HuH-7 (cell line): Measurements from ENCODE around the gene KIR2DL3.
"Not testable (repeated sequence)": the region's sequence is repeated elsewhere in the genome, so short reads cannot be mapped to it uniquely, and the experiment has no call there.

Experiments used
- DNase-seq: peaks from one replicate; pipeline ENCODE4 v3.0.0; 2011; ENCODE audit warnings: low spot score

KIR2DL3 gene

GRCh38 chr19:54738306-54738705 is at the start of gene KIR2DL3:
Gene KIR2DL3, plus strand, starts transcription at chr19:54738513. Its CDS starts 33 bp downstream, at chr19:54738546.
- DNase-seq = not testable (repeated sequence)

- no peak for DNase-seq
Measured at GRCh38 chr19:54691582-54692297, 46.6 kb upstream of the KIR2DL3 start.

- no peak for DNase-seq
Measured at GRCh38 chr19:54692298-54692615, 46.1 kb upstream of the KIR2DL3 start.

GRCh38 chr19:54694648-54695047 is 43.7 kb upstream of the KIR2DL3 start:
- no peak for DNase-seq

- no peak for DNase-seq
Measured at GRCh38 chr19:54696117-54696548, 42.2 kb upstream of the KIR2DL3 start.

- no peak for DNase-seq
Measured at GRCh38 chr19:54696766-54697165, 41.5 kb upstream of the KIR2DL3 start.

GRCh38 chr19:54697716-54698115 is 40.6 kb upstream of the KIR2DL3 start:
- DNase-seq = not testable (repeated sequence)

- no peak for DNase-seq
Measured at GRCh38 chr19:54704928-54705327, 33.4 kb upstream of the KIR2DL3 start.

GRCh38 chr19:54707962-54708361 is 30.4 kb upstream of the KIR2DL3 start:
- no peak for DNase-seq

GRCh38 chr19:54708781-54709180 is 29.5 kb upstream of the KIR2DL3 start:
- no peak for DNase-seq

- DNase-seq = no peak
Measured at GRCh38 chr19:54709212-54709948, 28.9 kb upstream of the KIR2DL3 start.

- DNase-seq = not testable (repeated sequence)
Measured at GRCh38 chr19:54709956-54710355, 28.4 kb upstream of the KIR2DL3 start.

- no peak for DNase-seq
Measured at GRCh38 chr19:54724142-54724541, 14.2 kb upstream of the KIR2DL3 start, which contains the start of gene KIR3DL3. Gene KIR3DL3, plus strand, starts transcription at chr19:54724442. Its CDS starts 55 bp downstream, at chr19:54724497.

GRCh38 chr19:54724644-54725043 is 13.7 kb upstream of the KIR2DL3 start:
- DNase-seq = no peak

- DNase-seq = no peak
Measured at GRCh38 chr19:54725321-54725720, 13.0 kb upstream of the KIR2DL3 start.

GRCh38 chr19:54727562-54727961 is 10.8 kb upstream of the KIR2DL3 start:
- DNase-seq = no peak

- no peak for DNase-seq
Measured at GRCh38 chr19:54728167-54728566, 10.1 kb upstream of the KIR2DL3 start.

- no peak for DNase-seq
Measured at GRCh38 chr19:54729416-54730188, 8.7 kb upstream of the KIR2DL3 start.

- DNase-seq = no peak
Measured at GRCh38 chr19:54731191-54731590, 7.1 kb upstream of the KIR2DL3 start.

- no peak for DNase-seq
Measured at GRCh38 chr19:54738715-54739114, 402 bp downstream of the KIR2DL3 start.

- no peak for DNase-seq
Measured at GRCh38 chr19:54739587-54740497, 1.5 kb downstream of the KIR2DL3 start.

GRCh38 chr19:54741950-54742349 is 3.6 kb downstream of the KIR2DL3 start:
- DNase-seq = not testable (repeated sequence)
